NCI-H82 treated with DMSO at 0.1 percent for 48 hours (cell line): ENCODE data around the gene GGN.
A peak's percentile ranks its signal among the peaks of the same experiment; 100 is the strongest.
"Not testable (repeated sequence)": the region's sequence is repeated elsewhere in the genome, so short reads cannot be mapped to it uniquely, and the experiment has no call there.

Source experiments
- DNase-seq: peaks from one replicate; lab custom pipeline; 2025; ENCODE audit not compliant: unreplicated experiment; lab: John Stamatoyannopoulos, UW

GGN gene

DNA sequence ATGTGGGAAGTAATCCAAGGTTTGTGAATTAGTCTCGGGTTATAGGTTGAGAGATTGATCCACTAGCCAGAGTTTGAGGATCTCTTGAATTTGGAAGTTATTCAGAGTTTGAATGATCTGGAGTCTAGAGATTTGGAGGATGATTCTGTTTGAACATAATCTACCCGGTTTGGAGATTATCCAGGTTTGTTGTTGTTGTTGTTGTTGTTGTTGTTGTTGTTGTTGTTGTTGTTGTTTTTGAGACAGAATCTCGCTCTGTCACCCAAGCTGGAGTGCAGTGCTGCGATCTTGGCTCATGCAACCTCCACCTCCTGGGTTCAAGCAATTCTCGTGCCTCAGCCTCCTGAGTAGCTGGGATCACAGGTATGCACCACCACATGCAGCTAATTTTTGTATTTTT, 24.1 kb upstream of the GGN start:
- not testable (repeated sequence) for DNase-seq

DNA sequence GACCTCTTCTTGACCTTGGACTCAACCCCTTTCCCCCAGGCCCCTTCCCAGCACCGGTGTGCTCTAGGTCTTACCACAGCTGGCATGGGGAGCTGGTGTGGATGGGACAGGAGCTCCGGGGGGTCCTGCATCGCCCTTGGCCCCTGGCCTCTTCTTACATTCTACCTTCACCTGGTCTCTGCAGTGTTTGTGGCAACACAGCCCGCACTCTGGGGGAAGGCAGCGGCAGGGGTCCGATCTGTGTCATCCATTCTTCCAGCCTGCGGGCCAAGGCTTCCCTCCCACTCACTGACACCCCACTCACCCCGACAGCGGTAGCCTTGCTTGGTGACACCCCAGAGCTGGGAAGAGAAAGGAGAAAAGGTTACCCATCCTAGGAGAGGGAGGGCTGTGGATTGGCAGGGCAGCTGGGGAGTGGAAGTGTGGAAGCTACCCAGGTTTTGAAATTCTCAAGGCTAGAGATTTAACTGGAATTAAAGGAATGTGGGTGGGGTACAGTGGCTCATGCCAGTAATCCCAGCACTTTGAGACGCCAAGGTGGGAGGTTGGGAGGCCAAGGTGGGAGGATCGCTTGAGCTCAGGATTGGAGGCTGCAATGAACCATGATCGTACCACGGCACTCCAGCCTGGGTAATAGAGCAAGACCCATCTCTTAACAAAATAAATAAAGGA, 23.3 kb upstream of the GGN start:
- no peak for DNase-seq

DNA sequence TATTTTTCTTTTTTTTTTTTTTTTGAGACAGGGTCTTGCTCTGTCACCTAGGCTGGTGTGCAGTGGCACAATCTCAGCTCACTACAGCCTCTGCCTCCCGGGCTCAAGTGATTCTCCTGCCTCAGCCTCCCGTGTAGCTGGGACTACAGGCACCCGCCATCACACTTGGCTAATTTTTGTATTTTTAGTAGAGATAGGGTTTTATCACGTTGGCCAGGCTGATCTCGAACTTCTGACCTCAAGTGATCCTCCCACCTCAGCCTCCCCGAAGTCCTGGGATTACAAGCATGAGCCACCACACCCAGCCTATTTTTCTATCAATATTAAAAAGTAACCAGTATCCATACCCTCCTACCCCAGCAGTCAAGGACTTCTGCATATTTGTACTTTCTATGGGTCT, 22.6 kb upstream of the GGN start:
- DNase-seq, result not testable (repeated sequence)

DNA sequence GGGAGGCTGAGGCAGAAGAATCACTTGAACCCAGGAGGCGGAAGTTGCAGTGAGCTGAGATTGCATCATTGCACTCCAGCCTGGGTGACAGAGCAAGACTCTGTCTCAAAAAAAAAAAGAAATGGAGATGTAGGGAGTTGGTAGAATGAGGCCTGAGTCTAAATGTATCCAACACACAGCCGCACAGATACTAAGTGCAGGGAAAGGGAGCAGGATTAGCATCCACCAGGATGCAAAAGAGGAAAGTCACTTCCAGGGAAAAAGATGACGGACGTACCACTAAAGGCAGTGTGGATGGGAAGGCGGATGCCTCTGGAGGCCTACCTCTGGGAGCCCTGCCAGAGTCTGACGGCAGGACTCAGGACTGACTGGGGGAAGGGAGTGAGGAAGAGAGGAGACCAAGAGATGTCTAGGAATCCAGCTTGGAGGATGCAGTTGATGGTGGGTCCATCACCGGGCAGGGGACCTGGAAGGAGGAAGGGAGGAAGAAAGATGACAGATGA, 21.8 kb upstream of the GGN start:
- DNase-seq, result no peak

DNA sequence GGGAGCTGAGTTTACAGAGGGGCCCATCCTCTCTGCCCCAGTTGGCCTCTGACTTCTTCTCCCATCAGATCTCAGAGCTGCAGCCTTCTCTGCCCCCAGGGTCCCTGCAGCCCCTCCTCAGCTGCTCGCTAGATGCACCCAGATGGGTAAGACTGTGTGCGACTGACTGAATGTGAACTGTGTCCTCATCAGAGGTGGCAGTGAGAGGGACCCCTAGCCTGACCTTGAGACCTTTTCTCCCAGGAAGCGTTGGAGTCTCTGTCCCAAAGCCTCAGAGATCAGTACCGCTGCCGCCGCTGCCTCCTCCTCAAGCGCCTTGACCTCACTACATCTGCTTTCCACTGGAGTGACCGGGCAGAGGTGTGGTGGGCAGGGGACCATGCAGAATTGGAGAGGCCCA, 17.4 kb upstream of the GGN start:
- no peak for DNase-seq

DNA sequence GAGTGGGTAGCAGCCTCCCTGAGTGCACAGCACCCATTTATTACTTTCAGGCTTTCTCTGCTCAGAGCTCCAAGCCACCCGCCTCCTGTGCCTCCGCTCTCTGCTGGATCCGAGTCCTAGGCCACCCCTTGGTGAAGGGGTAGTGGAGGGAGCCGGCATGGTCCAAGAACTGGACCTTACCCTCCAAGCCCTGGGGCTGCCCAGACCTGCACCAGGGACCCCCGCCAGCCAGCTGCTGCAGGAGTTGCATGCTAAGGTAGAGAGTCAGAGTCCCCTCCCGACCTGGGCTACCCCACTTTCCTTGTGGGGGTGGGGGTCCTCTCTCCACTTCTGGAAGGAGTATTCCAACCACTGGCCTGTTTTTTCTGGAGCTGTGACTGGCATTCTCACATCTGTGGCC, 17.0 kb upstream of the GGN start:
- no peak for DNase-seq

DNA sequence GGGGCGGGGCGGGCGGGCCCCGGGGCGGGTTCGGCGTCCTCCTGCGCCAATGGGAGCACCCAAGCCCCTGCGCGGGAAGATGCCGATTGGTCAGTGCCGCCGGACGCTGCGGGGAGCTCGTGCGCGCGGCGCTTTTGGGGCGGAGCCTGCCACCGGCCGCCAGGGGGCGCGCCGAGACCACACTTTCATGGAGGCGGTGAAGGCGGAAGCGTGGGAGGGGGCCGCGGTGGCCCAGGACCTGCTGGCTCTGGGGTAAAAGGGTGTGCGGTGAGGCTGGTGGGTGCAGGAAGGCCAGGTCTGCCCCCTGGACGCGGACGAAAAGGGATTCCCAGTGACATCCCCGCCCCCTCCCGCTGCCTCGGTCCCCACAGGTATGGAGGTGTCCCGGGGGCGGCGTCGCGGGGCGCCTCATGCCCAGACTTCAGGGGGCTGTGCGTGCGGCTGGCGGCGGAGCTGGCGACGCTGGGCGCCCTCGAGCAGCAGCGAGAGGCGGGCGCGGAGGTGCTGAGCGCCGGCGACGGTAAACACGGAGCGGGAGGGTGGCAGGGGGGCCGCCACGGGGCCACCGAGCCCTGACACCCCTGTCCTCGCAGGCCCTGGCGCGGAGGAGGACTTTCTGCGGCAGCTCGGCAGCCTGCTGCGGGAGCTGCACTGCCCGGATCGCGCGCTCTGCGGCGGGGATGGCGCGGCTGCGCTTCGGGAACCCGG, 15.3 kb upstream of the GGN start, which contains the start of gene FAM98C:
Gene FAM98C (plus strand): TSS at position 127 of the 708 bp plus-strand sequence. CDS start 61 bp downstream, at position 188.
- peak; percentile 93 for DNase-seq

DNA sequence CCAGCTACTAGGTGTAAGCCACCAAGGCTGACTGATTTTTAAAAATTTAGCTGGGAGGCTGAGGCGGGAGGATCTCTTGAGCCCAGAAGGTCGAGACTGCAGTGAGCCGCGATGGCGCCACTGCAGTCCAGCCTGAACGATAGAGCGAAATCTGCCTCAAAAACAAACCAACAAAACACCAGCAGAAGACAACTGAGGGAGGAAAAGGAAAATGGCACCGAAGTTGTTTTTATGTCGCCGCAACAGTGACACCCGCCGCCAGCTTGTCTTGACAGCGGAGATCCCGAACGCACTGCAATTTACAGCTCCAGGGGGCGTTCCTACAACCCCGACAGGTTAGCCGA, 14.8 kb upstream of the GGN start:
- DNase-seq, result no peak

DNA sequence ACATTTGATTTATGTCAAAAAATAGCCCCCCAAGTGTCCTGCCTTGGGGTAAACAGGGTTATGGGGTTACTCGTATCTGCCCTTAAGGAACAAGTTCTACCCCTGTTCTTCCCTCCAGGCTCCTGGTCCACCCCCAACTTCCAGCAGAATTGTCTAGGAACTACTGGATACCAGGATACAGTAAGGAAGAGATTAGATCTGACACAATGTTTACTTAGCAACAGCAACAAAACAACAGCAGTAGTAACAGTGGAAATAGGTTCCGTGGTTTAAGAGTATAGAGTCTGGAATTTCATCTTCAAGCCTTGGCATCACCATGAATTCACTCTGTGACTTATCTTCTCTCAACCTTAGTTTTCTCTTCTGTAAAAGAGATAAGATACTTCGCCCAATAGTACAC, 13.3 kb upstream of the GGN start:
- DNase-seq, result no peak

DNA sequence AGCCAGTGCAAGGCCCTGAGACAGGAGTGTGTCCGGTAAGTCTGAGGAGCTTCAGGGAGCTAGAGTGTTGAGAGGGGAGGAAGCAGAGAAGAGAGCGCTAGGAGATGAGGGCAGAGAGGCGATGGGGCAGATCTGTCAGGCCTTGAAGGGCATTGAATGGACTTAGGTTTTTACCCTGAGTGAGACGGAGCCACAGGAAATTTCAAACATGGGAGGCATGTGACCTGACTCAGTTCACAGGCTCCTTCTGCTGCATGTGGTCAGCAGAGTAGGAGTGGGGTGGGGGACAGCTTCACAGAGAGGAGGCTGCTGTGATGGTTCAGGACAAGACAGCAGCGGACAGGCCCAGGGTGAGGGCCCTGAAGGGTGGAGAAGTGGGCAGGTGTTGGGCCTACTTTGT, 12.5 kb upstream of the GGN start:
- no peak for DNase-seq

DNA sequence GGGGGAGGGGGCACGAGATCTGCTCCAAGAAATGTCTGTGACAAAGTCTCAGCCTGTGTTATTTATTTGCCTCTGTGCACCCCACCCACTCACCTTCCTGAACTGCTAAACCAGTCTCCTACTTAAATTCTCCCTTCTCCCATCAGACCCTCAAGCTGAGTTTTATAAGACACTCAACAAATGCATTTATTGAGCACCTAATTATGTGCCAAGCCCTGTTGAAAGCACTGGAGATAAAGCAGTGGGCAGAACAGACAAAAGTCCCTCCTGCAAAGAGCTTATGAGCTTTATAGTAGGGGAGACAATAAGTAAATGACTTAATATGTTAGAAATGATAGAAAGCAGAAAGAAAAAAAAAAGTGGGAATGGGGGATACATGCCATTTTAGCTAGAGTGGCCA, 11.7 kb upstream of the GGN start:
- DNase-seq, result no peak

DNA sequence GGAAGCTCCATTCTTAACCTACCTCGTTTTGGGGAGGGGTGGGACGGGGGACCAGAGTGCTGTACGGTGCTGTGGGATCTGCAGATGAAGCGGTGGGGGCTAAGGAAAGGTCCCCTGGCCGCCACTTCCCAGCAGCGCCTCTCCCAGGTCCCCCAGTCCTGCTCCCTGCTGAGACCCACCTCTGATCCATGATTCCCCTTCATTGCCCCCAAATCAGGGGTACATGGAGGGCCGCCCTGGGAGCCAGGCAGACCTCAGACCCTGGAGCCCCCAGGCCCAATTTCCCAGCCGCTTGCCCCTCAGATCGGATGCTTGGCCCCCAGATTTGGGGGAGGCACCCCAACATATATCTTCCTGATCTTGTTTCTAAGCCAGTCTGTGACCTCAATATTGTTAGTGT, 11.2 kb upstream of the GGN start:
- DNase-seq, result no peak

DNA sequence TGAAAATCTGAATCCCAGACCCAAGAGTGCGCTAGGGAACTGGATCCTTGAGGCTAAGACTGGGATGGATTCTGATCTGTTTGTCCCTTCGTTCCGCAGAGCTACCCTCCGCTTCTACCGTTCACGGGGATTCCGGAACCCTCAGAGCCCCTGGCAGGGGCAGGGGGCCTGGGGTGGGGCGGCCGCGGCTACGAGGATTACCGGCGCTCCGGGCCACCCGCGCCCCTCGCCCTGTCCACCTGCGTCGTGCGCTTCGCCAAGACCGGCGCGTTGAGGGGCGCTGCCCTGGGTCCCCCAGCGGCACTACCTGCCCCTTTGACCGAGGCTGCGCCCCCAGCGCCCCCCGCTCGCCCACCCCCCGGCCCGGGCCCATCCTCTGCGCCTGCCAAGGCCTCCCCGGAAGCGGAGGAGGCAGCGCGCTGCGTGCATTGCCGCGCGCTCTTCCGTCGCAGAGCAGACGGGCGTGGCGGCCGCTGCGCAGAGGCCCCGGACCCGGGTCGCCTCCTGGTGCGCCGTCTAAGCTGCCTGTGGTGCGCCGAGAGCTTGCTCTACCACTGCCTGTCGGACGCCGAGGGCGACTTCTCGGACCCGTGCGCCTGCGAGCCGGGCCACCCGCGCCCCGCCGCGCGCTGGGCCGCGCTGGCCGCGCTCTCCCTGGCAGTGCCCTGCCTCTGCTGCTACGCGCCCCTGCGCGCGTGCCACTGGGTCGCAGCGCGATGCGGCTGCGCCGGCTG, 7.7 kb upstream of the GGN start:
- DNase-seq, result no peak

DNA sequence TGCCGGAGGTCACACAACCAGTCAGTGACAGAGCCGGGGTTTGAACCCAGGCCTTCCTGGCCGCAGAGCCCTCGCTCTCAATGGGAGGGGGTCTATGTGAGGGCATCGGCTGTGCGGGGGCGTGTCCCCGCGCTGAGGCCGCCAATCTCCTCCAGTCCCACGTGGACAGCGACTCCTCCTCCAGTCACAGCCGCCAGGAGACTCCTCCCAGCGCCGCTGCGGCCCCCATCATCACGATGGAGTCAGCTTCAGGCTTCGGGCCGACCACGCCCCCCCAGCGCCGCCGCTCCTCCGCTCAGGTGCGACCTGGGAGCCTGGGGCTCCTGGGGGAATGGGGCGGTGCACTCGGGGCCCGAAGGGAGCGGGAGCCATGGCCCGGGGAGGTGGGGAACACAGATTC, 6.7 kb upstream of the GGN start:
- DNase-seq, result peak; percentile 56

DNA sequence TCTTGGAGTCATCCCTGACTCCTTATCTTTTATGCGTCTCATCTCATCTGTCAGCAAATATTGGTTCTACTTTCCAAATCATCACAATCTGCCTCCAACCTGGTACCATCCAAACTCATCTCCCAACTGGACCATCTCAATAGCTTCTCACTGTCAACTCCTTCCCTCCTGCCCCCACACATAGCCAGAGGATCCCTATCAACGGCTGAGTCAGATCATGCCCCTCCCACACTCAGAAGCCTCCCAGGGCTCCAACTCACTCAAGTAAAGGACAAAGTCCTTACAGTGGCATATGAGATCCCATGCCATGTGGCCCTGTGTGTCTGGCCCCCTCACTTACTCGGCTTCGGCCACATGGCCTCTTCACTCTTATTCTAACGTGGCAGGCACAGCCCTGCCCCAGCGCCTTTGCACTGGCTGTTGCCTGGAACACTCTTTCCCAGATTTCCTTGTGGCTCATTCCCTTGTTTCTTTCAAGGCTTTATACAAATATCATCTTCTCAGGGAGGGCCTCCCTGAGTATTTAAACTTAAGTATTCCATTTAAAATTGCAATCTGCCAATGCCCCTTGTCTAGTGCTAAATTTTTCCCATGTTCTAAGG, 5.0 kb upstream of the GGN start:
- no peak for DNase-seq

DNA sequence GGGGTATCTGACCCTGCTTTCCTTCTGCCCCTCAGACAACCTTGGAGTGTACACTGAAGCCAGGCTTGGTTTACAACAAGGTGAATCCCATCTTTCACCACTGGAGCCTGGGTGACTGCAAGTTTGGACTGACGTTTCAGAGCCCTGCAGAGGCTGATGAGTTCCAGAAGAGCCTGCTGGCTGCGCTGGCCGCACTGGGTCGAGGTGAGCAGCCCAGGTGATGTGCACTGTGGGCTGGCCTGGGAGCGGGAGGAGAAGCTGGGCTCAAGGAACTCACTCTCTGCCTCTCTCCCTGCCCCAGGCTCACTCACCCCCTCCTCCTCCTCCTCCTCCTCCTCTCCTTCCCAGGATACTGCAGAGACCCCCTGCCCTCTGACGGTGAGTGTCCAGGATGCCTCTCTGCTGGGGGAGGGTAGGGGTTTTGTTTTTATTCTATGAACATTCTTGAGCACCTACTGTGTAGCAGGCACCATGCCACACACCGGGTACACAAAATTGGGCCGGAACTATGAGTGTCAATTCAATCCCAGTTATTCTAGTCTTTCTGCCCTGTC, 4.2 kb upstream of the GGN start:
- no peak for DNase-seq

DNA sequence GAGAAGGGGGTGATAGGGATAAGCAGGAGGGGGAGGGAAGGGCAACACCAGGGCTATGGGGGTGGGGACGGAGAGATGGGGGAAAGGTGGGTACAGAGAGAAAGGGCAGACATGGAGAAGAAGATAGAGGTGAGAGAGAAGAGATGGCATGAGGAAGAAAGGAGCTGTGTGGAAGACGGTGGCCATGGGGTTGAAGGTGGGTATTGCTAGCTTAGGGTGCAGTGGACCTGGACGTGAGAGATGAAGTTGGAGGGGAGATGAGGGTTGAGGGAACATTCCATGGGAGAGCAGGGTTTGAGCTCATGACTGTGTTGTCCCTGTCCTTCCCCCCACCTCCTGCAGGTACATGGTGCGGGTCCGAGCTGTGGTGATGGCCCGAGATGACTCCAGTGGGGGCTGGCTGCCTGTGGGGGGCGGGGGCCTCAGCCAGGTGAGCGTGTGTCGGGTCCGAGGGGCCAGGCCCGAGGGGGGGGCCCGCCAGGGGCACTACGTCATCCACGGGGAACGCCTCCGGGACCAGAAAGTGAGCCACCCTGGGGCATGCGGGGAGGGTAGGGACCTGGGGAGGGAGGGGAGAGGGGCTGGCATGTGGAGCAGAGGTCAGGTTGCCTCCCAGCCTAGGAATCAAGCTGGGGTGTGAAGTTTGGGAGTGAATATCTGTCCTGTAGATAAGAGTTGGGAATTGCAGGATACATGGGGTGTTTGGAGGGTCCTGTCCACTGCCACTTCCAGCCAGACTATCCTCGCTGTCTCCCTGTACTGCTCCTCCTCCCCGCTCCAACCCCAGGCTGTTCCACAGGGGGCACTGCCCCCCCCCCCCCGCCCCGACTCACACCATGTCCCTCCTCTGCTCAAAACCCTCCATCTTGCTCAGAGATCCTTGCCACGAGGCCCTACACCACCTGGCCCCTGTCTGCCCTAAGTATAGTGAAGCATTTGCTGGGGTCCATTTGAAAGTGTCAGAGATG, 2.4 kb upstream of the GGN start:
- DNase-seq, result no peak

DNA sequence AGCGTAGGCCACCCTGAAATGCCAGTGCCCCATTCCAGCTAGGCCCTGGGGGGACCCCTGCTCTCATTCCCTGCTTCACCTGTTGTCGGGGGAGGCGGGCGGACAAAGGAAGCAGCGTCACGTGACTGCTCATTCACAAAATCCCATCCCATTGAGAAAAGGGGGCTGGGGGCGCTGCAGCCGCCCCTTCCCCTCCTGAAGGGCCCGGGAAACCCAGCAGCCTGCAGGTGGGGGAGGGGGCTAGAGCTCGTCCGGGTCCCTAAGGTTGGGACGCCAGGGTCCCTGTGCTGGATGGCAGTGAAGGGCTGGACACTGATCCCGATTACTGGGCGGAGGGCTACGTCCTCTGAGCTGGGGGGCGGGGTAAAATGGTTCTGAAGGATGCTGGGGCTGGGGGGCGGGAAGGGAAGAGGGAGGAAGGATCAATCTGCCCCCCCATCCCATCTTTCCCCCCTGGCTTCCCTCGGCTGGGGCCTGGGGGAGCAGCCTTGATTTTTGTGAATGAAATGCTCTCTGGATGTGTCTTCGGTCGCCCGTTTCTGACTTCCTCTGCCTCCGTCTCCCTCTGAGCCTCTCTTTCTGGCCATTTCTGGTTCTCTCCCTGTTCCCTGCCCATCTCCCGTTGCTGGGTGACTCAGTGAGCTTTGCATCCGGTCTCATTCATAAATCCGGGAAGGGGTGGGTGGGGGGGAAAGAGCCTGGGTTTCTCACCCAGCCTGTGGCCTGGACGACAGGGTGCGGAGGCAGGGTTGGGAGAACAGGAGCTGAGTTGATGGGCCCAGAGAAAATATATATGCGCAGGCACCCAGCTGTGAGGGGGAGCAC, 1.5 kb upstream of the GGN start:
- DNase-seq, result no peak

DNA sequence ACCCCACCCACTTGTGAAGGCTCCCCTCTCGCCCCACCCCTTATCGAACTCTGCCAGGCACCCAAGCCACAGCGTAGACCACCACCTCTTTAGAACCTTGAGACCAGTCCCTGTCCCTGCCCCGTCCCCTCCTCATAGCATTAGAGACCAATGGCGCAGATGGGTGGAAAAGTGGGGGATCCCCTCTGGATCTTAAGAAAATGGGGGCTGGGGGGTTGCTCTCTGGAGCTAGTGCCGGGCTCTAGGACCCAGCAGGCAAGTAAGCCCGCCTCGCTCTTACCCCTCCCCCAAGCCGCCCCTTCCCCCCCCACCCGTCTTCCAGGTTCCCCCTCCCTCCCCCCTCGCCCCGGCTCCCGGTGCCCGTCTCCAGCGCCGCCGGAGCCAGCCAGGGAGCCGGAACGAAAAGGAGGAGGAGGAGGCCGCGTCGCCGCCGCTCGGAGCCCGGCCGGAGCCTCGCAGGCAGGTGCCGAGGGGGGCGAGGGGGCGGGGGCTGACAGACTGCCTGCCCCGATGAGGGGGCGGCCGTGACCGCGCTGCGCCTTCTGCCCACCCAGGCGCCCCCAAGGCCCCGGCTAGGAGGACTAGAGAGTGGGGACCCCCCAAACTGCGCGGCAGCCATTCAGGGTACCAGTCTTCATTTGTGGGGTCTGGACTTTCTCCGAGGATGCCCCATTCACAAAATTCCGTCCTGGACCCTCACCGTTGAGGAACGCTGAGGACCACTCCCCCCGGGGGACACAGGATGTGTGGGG, 691 bp upstream of the GGN start, which contains the start of gene SPRED3:
Gene SPRED3 (plus strand): TSS at position 349 of the 752 bp plus-strand sequence. CDS start 1,606 bp downstream, outside the sequence.
- DNase-seq, result no peak
